Lower leg skin (tissue), 3 donors: ENCODE measurements around the gene HSPA8.

Experiments
- CTCF ChIP-seq, 3 donors: fragments of 450-650 bp; IDR thresholded peaks; one replicate each; pipeline ENCODE4 v1.5.1; 2016; ENCODE audit warnings: antibody characterized with exemption in 3 of 3, mild to moderate bottlenecking in 3 of 3, moderate library complexity in 2 of 3
- POLR2A ChIP-seq, 2 donors: fragments of 450-650 bp; IDR thresholded peaks; one replicate each; pipeline ENCODE4 v1.6.1; 2016 to 2017; ENCODE audit warnings: antibody characterized with exemption in 2 of 2, mild to moderate bottlenecking in 1 of 2, moderate library complexity in 1 of 2

DNA sequence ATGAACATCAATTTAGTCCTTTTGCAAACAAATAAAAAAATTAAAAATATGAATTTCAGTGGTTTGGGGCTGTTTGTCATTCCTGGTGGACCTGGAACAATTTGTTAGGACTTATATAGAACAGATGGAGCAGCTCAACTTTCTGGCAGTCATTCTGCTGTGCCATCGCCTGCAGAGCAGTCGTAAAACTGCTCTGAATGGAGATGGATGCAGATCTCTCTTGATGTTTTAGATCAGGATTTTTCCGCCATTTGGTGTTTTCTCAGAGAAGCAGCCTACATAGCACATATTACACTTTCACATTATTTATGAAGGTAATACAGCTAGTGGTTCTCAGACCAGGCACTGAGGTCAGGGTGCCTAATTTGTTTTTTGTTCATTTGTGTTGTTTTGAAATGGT lies 31.8 kb upstream of the HSPA8 start:
- no peak for TF ChIP-seq POLR2A (IDR thresholded peaks at IDR 0.05)
- TF ChIP-seq CTCF (IDR thresholded peaks at IDR 0.05) = no peak
